HepG2 (cell line): ENCODE data around the gene YPEL3. TPM values are rescaled to one million over a fixed set of nuclear protein-coding genes. Genes with fewer than 3 reads are reported as not detected.

Experiments used
- CEBPB ChIP-seq: IDR thresholded peaks from 2 replicates; pipeline ENCODE4 v1.6.1; 2011; ENCODE audit warnings: low read depth, low read length, improper control_type of control experiment, borderline replicate concordance
- HOMEZ ChIP-seq: IDR thresholded peaks from 2 replicates; pipeline ENCODE4 v1.6.1; 2016; ENCODE audit warnings: low read depth
- KDM5B ChIP-seq: sonication (generic); formaldehyde crosslinking; IDR thresholded peaks from 2 replicates; pipeline ENCODE4 v1.4.0; 2020; ENCODE audit warnings: missing genetic modification reagents, mild to moderate bottlenecking, borderline replicate concordance
- MAZ ChIP-seq, 2 experiments: sonication (generic) in 1 of 2; formaldehyde crosslinking in 1 of 2; IDR thresholded peaks; 2 replicates each; pipeline versions ENCODE4 v1.5.0 to v1.6.1; 2012 to 2020; ENCODE audit warnings: low read depth in 2 of 2, mild to moderate bottlenecking in 2 of 2, borderline replicate concordance in 1 of 2, improper control_type of control experiment in 1 of 2, low read length in 1 of 2, missing genetic modification reagents in 1 of 2, moderate library complexity in 1 of 2
- NR3C1 ChIP-seq: sonication (generic); formaldehyde crosslinking; IDR thresholded peaks from 2 replicates; pipeline ENCODE4 v1.4.0; 2020; ENCODE audit warnings: missing genetic modification reagents
- PRDM15 ChIP-seq: sonication (generic); formaldehyde crosslinking; IDR thresholded peaks from 2 replicates; pipeline ENCODE4 v1.4.0; 2020; ENCODE audit warnings: missing genetic modification reagents
- RAD51 ChIP-seq: fragments of 450-650 bp; IDR thresholded peaks from 2 replicates; pipeline ENCODE4 v1.6.1; 2016; ENCODE audit warnings: borderline replicate concordance
- SP140L ChIP-seq: sonication (generic); formaldehyde crosslinking; IDR thresholded peaks from 2 replicates; pipeline ENCODE4 v1.4.0; 2020; ENCODE audit warnings: missing genetic modification reagents, borderline replicate concordance
- XRCC5 ChIP-seq: fragments of 200-400 bp; formaldehyde crosslinking; optimal IDR thresholded peaks from 2 replicates; pipeline ENCODE3; 2017; ENCODE audit warnings: mild to moderate bottlenecking, low read length
- ZFP36L2 ChIP-seq: sonication (generic); formaldehyde crosslinking; IDR thresholded peaks from 2 replicates; pipeline ENCODE4 v1.4.0; 2020; ENCODE audit warnings: missing genetic modification reagents
- ZFP90 ChIP-seq: sonication (generic); formaldehyde crosslinking; IDR thresholded peaks from 2 replicates; pipeline ENCODE4 v1.8.0; 2022; ENCODE audit warnings: missing genetic modification reagents, mild to moderate bottlenecking, inconsistent platforms, borderline replicate concordance
- ZNF230 ChIP-seq: sonication (generic); formaldehyde crosslinking; IDR thresholded peaks from 2 replicates; pipeline ENCODE4 v1.4.0; 2020; ENCODE audit warnings: mild to moderate bottlenecking, missing genetic modification reagents
- ZNF275 ChIP-seq: sonication (generic); formaldehyde crosslinking; IDR thresholded peaks from 2 replicates; pipeline ENCODE4 v1.8.0; 2022; ENCODE audit warnings: missing genetic modification reagents, mild to moderate bottlenecking, inconsistent platforms, borderline replicate concordance
- ZNF280B ChIP-seq: sonication (generic); formaldehyde crosslinking; IDR thresholded peaks from 2 replicates; pipeline ENCODE4 v1.5.0; 2020; ENCODE audit warnings: missing genetic modification reagents, mild to moderate bottlenecking, borderline replicate concordance
- ZNF367 ChIP-seq: sonication (generic); formaldehyde crosslinking; IDR thresholded peaks from 2 replicates; pipeline ENCODE4 v1.4.0; 2020; ENCODE audit warnings: missing genetic modification reagents, borderline replicate concordance
- ZNF431 ChIP-seq: sonication (generic); formaldehyde crosslinking; IDR thresholded peaks from 2 replicates; pipeline ENCODE4 v1.9.0; 2022; ENCODE audit warnings: missing genetic modification reagents, low read depth, mild to moderate bottlenecking, borderline replicate concordance
- ZNF468 ChIP-seq: sonication (generic); formaldehyde crosslinking; IDR thresholded peaks from 2 replicates; pipeline ENCODE4 v1.8.0; 2022; ENCODE audit warnings: mild to moderate bottlenecking, moderate library complexity, missing genetic modification reagents
- ZNF547 ChIP-seq: sonication (generic); formaldehyde crosslinking; IDR thresholded peaks from 2 replicates; pipeline ENCODE4 v1.5.1; 2020; ENCODE audit warnings: mild to moderate bottlenecking, missing genetic modification reagents
- ZNF616 ChIP-seq: sonication (generic); formaldehyde crosslinking; IDR thresholded peaks from 2 replicates; pipeline ENCODE4 v1.5.0; 2020; ENCODE audit warnings: low read depth, mild to moderate bottlenecking, missing genetic modification reagents
- polyA plus RNA-seq, 8 experiments: library from polyadenylated mRNA; depleted of rRNA in 3 of 8; stranded (reverse) in 7 of 8; unstranded in 1 of 8; fragments of >200 nt; fragmentation: Illumina TruSeq in 4 of 8; extraction: Trizol in 4 of 8; gene quantifications; 2 replicates each; pipeline versions ENCODE4 v1.2.1 to v1.2.3, GENCODE V29; 2011 to 2016; ENCODE audit warnings: low read depth in 4 of 8, missing spikeins in 1 of 8, mixed read lengths in 1 of 8; ENCODE audit not compliant: insufficient read depth in 1 of 8
- total RNA-seq, 5 experiments: library from RNA; depleted of rRNA; stranded (reverse); fragments of >200 nt; fragmentation: Illumina TruSeq; extraction: Trizol; gene quantifications; 2 replicates each; pipeline ENCODE4 v1.2.3, GENCODE V29; 2016; ENCODE audit warnings: low read depth in 1 of 5

The YPEL3 gene
- total and polyA plus RNA-seq, 2 of the 13 experiments (the other 11 are each of a cell fraction or from before 2014, with no cell fraction given), result 5.4 to 47.0 TPM

GRCh38 chr16:30054959-30055553 is 41.0 kb downstream of the YPEL3 start (continued):
- no peak for TF ChIP-seq ZNF280B (CRISPR knock-in tag)
- no peak for TF ChIP-seq ZNF367
- TF ChIP-seq ZFP90, result no peak
- no peak for TF ChIP-seq ZFP36L2
- 0 out of 2 replicates have a peak, but pooled peaks have one; percentile 40 for TF ChIP-seq ZNF547 (CRISPR knock-in tag)
- no peak for TF ChIP-seq SP140L
- TF ChIP-seq XRCC5, result peak; percentile 96
- TF ChIP-seq ZNF616, result no peak
- TF ChIP-seq NR3C1 (CRISPR knock-in tag), result no peak
- no peak for TF ChIP-seq PRDM15
- no peak for TF ChIP-seq ZNF468 (CRISPR knock-in tag)
- TF ChIP-seq MAZ (IDR thresholded peaks at IDR 0.05; ENCODE audit: borderline replicate concordance, low read depth, low read length), result peak; percentile 51; the same call in 1 of the 2 replicates
- TF ChIP-seq MAZ (CRISPR knock-in tag; IDR thresholded peaks at IDR 0.05; ENCODE audit: low read depth), result no peak
- no peak for TF ChIP-seq ZNF275 (CRISPR knock-in tag)
- TF ChIP-seq ZNF431 (CRISPR knock-in tag), result no peak
- TF ChIP-seq CEBPB, result no peak
- no peak for TF ChIP-seq RAD51
- 0 out of 2 replicates have a peak, but pooled peaks have one; percentile 49 for TF ChIP-seq KDM5B (CRISPR knock-in tag)
- peak; percentile 67; the same call in 1 of the 2 replicates for TF ChIP-seq ZNF230
- 0 out of 2 replicates have a peak, but pooled peaks have one; percentile 18 for TF ChIP-seq HOMEZ (CRISPR knock-in tag)
